H4 (cell line): ENCODE results near the gene C22orf42. TPM values are rescaled to one million over a fixed set of nuclear protein-coding genes. Genes with fewer than 3 reads are reported as not detected.
"Not testable (repeated sequence)": the region's sequence is repeated elsewhere in the genome, so short reads cannot be mapped to it uniquely, and the experiment has no call there.

Experiments used
- DNase-seq: peaks from one replicate; pipeline ENCODE4 v3.0.0-alpha.2; 2015; ENCODE audit warnings: low spot score
- total RNA-seq: library from RNA; depleted of rRNA; stranded (reverse); fragments of >200 nt; shearing (Covaris generic); gene quantifications from 2 replicates; pipeline ENCODE4 v1.2.3, GENCODE V29; 2014; rRNA removed

C22orf42 gene
- total RNA-seq, 1 experiment from 2014 or later, result not detected

DNA sequence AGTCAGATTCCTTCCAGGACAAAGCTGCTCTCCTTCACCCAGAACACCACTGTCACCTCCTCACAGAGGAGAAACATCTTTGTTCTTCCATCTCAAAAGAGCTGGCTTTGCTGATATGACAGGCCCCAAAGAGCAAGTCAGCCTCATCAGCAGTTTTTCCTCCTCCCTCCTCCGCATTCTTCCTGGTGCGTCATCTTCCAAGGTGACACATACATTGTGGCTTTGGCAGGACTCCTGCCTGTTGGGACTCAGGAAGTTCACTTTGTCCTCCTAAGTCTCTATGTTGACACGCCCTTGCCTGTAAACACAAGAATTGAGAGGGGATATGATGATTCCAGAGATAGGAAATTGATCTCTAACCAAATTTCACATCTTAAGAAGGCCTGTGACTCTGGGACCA is 23.1 kb downstream of the C22orf42 start:
- peak; percentile 82 for DNase-seq

DNA sequence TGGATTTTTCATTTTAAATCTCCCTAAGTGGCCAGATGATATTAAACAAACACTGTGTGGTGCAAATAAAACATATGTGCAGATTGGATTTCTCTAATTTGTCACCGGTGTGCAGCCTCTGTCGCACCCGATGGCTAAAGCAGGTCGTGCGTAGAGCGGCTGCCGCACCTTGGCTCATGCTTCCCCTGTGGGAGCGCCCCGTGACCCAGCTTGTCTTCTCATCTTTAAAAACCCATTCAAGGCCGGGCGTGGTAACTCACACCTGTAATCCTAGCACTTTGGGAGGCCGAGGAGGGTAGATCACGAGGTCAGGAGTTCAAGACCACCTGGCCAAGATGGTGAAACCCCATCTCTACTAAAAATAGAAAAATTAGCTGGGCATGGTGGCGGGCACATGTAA is 24.3 kb downstream of the C22orf42 start:
- not testable (repeated sequence) for DNase-seq

DNA sequence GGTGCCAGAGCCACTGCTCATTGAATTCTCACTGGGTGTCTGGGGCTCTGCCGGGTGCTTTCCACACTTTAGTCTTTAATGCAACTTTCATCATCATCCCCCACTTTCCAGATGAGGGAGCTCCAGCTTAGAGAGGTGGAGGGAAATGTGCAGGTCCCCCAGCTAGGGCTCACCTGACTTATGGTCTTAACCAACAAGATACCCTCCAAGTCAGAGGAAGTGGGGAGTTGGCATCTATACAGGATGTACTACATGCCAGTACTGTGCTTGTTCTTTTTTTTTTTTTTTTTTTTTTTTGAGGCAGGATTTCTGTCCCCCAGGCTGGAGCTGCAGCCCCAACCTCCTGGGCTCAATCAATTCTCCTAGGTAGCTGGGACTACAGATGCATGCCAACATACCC is 26.3 kb downstream of the C22orf42 start:
- DNase-seq, result no peak

DNA sequence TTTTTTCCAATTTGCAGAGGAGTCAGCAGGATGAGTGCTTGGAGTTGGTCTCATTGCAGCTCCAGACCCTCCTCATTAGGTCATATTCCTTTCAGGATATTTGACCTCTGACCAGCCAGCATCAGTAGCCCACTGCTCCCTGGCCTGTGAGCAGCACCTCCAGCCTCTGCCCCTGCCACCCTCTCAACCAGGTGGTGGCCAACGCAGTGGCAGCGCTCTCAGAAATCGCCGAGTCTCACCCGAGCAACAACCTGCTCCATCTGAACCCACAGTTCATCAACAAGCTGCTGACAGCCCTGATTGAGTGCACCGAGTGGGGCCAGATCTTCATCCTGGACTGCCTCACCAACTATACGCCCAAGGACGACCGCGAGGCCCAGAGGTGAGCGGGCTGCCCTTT is 27.0 kb downstream of the C22orf42 start:
- no peak for DNase-seq

DNA sequence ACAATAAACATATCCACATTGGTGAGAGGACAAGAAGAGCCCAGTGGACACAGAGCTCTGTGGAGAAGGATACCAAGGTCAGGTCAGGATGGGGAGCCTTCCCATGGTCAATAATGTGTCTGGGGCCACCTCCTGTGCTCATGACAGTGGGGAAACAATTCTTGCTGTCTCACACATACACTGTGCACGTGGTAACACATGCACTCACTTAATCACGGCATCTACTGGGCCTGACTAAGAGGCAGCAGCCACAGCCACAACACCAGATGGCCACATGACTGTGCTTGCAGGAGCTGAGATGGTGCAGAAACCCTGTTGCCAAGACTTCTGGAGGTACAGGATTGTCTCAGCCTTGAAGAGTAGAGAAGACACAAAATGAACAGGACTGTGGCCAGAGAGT is 28.6 kb downstream of the C22orf42 start:
- DNase-seq, result no peak

DNA sequence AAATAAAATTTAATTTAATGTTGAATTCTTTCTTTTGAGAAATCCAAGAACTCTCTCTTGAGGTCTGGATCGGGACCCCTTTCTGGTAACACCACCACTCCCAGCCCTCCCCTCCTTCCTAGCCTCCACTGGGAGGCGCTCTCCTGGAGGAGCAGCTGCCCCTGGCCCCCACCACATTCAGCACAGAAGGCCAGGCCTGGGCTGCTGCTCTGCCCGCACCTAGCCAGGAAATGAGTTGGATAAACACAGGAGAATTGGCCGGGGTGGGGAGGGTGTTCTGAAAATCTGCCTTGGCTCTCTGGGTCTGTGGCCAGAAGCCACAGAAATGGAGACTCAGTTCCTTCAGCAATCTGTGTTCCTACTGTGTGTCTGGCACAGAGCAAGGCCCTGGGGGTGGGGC is 31.2 kb downstream of the C22orf42 start:
- DNase-seq, result no peak

DNA sequence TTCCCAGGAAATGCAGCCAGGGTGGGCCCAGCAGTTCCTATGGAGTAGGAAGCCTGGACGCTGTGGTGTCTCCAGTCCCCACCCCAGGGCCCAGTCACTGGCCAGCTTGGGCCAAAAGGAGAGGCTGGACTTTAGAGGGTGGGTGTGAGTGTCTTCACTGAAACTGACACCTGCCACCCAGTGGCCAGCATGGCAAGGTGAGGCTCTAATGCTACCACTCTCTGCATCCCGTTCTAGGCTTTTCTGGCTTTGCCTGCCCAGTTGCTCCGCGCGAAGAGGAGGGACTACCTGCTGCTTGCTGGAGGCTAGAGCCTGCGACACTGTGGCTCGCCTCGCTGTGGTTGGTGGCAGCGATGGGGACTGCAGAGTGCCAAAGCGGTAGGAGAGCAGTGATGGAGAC is 35.4 kb downstream of the C22orf42 start:
- DNase-seq, result no peak

DNA sequence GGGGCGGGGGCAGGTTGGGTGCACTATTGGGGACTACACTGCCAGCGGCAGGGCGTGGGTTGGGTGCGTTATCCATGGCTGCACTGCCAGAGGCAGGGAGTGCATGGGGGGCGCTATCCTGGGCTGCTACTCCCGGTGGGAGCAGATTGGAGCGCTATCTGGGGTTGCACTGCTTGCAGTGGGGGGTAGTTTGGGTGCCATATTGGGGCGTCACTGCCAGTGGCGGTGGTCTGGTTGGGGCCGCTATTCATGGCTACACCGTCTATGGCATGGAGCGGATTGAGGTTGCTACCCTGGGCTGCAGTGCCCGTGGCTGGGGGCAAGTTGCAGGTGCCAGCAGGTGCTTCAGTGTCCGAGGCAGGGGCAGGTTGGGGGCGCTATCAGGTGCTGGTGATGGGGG is 36.2 kb downstream of the C22orf42 start:
- DNase-seq, result no peak

DNA sequence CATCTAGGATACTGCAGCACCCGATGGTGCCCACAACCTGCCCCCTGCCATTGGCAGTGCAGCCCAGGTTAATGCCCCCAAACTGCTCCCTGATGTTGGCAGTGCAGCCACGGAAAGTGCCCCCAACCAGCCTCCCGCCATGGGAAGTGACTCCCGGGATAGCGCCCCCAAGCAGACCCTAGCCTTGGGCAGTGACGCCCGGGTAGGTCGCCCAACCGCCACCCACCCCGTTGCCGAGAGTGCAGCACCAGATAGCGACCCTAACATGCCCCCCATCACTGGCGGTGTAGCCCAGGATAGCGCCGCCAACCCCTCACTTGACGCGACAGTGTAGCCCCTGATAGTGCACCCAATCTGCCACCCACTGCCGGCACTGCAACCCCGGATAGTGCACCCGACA is 38.5 kb downstream of the C22orf42 start:
- DNase-seq, result no peak

DNA sequence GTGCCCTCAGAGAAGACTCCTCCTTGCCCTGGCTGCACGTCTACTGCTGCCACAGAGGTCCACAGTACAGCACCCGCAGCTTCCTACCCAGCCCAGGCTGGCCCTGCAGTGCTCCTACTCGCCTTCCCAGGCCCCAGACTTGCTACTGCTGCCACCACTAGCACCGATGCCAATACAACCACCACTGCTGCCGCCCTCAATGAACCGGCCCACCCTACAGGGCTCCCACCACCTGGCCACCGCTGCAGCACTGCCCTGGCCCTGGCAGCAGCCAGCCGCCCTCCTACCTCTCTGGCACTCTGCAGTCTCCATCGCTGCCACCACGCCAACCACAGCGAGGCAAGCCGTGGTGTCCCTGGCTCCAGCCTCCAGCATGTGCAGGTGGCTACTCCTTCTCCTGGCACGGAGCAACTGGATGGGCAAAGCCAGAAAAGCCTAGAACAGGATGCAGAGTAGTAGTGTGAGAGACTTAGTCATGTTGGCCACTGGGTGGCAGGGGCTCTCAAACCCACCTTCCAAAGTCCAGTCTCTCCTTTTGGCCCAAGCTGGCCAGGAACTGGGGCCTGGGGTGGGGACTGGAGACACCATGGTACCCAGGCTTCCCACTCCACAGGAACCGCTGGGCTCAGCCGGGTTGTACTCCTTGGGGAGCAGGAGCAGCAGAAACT is 39.4 kb downstream of the C22orf42 start:
- DNase-seq, result no peak

DNA sequence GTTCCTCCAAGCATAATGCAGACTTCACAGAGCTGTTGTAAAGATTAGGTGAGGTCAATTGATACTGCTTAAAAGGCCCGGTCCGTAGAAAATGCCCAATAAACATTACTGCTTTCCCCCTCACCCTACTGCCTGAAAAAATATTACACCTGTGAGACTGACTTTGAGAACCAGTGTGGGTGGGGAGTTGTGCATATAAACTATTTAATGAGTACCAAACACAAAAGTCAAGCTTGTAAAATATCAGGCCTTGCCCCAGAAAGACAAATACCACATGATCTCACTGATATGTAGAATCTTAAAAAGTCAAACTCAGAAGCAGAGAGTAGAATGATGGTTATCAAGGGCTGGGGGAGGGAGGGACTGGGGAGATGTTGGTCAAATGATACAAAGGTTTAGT is 46.7 kb downstream of the C22orf42 start:
- no peak for DNase-seq

DNA sequence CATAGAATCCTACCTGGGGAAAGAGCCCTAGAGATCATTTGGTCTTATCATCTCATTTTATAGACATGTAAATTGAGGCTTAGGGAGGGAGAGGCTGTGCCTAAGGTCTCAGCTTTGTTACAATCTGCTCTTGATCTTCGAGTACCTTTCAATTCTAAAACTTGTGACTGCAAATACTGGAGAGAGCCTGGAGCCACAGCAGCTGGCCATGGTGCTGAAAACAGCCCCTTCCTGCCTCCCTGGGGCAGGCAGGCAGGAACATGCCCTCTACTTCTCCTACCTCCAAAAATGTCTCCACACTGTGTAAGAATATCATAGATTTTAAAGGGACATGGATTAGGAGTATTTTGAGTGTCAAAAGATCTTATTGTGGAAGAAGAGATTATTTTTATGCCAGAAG is 52.2 kb downstream of the C22orf42 start:
- DNase-seq, result no peak

DNA sequence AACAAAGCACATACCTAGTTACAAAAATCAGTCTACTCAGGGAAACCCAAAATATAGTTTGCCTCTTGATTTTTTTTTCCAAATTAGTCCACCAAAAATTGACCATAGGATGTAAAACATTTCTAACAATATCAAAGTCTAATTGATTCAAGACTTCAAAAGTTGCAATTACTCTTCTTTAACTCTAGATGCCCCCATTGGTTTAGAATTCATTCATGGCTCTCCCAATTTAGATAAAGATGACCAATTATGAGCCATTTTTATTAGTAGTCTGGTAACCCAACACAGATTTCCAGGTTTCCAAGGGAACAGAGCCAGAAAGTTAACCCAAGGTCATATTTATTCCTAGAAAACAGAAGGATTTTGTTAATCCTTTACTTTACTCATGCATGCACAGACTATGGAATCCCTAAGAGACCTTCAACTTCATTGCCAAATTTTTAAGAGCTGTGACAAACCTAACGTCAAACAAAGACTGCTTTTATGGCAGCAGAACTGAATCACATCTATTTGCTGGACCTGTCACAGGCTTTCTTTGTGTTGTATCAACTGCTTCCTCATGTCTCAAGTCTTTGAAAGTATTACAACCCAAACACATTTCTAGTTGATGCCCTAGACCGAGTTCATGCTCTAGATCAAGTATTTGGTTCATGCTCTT is 55.3 kb downstream of the C22orf42 start:
- no peak for DNase-seq

DNA sequence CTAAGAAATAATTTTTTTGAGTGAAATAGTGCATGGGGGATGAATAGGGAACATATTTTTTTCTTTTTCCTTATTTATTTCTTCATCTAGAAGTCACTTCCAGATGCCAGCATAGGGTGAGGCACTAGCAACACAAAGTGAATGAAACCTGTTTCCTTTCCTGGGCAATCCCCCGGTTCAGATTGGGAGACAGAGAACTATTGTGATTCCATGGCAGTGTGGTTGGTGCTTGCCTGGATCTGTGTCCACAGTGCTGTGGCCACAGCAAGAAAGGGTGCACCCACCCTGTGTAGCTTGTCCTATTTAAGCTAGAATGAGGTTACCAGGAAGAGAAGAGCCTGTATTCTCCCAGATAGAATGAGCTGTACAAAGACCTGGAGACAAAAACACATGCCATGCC is 58.4 kb downstream of the C22orf42 start:
- DNase-seq, result no peak

Other genes starting within 250 kb of the C22orf42 start
- gene YWHAH, start 214.8 kb downstream of the C22orf42 start, total RNA-seq, result 84.5 and 105 TPM in 2 replicates
- gene SLC5A1, start 116.0 kb downstream of the C22orf42 start, total RNA-seq, result not detected in 2 replicates
- gene RFPL2, start 45.8 kb upstream of the C22orf42 start, total RNA-seq, result not detected in 2 replicates
- gene SLC5A4, start 96.0 kb upstream of the C22orf42 start, total RNA-seq, result 0.04 TPM in 1 of 2 replicates, not detected in the other
- gene RFPL3, start 198.6 kb upstream of the C22orf42 start, total RNA-seq, result not detected in 2 replicates